ENCODE data around the gene PSENEN.
"Not testable (repeated sequence)": the region's sequence is repeated elsewhere in the genome, so short reads cannot be mapped to it uniquely, and the experiment has no call there.

Gene PSENEN

GRCh38 chr19:35790981-35791813 is 45.7 kb downstream of the PSENEN start:
- DNase-seq = no peak

DNA sequence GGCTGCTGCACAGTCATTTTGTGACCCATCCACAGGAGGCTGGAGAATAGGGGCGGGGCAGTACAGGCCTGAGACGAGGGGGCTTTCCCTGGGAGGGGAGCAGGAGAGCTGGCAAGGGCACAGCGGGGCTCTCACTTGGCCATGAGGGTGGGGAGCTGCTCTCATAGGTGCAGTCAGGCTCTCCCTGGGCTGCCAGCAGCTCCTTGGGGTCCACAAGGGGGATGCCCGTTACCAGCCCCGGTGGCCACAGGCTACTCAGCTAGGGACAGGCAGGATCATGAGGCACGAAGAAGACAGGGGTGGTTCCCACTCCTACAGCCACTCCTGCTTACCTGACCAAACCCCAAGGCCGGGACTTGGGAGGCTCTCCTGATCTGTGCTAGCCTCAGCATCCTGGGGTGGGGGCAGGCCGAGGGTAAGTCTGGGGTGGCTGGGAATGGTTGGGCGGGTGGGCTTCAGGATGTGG is 46.4 kb downstream of the PSENEN start:
- DNase-seq = no peak

DNA sequence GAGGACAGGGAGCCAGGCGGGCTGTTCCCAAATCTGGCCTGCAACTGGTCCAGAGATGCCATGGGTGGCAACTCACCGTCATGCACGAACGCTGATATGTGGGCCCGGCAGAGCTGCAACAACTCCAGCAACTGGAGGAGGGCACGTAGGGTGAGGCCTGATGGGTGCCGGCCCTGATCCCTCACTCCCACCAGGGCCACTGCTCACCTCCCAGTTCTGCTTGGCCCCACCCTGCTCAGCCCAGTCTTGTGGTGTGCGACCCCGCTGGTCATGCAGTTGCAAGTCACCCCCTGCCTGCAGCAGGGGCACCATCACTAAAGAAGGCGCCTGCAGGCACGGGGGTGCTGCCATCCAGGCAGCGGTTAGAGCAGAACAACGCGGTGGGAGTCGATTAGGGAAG is 46.9 kb downstream of the PSENEN start:
- DNase-seq = no peak

DNA sequence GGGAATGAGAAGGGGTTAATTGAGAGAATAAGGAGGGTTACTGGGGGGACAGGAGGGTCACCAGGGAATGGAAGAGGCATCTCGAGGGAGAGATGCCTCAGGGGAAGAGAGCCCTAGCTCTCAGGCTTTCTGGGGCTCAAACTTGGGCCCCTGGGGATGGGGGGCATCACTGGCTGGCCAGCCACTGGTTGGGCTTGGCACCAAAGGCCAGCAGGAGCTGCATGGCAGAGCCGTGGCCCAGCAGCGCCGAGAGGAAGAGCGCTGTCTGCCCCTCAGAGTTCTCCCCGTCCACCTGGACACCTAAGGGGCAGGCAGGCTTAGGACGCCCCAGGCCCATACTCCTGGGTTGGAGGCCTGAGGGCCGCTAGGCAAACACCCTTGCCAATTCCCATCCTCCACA is 47.4 kb downstream of the PSENEN start:
- DNase-seq = no peak

DNA sequence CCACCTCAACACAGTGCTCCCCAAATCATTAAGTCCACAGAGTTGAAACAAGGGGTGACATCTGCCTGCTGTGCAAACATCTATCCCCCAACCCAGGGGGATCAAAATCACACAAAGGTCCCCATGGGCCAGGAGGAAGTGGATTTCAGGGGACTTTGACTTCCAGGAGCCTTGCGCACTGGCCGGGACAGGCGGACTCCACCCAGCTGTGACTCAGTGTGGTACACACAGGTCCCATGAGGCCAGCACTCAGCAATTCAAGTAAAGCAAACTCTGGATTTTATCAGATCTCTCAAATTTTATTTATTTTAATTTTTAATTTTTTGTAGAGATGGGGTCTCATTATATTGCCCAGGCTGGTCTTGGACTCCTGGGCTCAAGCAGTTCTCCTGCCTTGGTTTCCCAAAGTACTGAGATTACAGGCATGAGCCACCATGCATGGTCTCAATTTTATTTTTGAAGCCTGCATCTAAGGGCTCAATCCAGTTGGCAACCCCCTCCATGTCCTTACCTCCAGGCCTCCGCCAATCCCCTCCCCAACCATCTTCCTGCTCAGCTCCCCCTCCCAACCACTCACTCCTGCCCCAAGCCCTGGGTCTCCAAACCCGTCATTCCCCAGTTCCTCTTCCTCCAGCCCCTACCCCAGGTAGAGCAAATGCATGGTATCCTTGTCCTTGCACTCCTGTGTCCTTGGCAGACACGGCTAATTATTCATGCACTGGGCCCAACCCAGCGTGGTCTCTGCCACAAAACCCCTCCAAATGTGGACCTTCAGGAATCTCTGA is 48.1 kb downstream of the PSENEN start:
- no peak for DNase-seq

GRCh38 chr19:35795564-35795963 is 50.1 kb downstream of the PSENEN start:
- DNase-seq = not testable (repeated sequence)
